Measurements from ENCODE around the gene PDE4D. TPM values are rescaled to one million over a fixed set of nuclear protein-coding genes. Genes with fewer than 3 reads are reported as not detected.

PDE4D gene
- total RNA-seq, 1 experiment from 2014 or later, result 61.2 TPM

GRCh38 chr5:59197911-59198310 lies 695.6 kb downstream of the PDE4D start:
- Histone ChIP-seq H3K9me2 (replicated peaks; ENCODE audit: insufficient read depth, low read length) (no peaks in the 10 kb centered on the region), H3K36me3 (ENCODE audit: insufficient read depth, low read length) (no peaks in the 10 kb centered on the region), H4K20me1 (ENCODE audit: insufficient read depth, low read depth, low read length) (no peaks in the 10 kb centered on the region), H3K9me3 (ENCODE audit: low read length) (no peaks in the 10 kb centered on the region), H3K4me1 (ENCODE audit: low read length) (no peaks in the 10 kb centered on the region), H3K27me3 (ENCODE audit: low read length) (no peaks in the 10 kb centered on the region; the same call in 1 of the 2 replicates), H3K27ac (ENCODE audit: low read length) (no peak overlapping the region), H3K9ac (ENCODE audit: low read length) (no peak overlapping the region), H3K4me3 (ENCODE audit: low read length) (no peak overlapping the region), H2AFZ (ENCODE audit: low read length) (no peak overlapping the region), H3K79me2 (ENCODE audit: low read length) (no peaks in the 10 kb centered on the region), H3K4me2 (ENCODE audit: low read depth, low read length, poor library complexity, severe bottlenecking) (no peak overlapping the region)
- no peak for DNase-seq

- no peak overlapping the region for H2AFZ ChIP-seq (ENCODE audit: low read length)
- no peaks in the 10 kb centered on the region; the same call in 1 of the 2 replicates for H3K27me3 ChIP-seq (ENCODE audit: low read length)
- DNase-seq, result no peak
- no peaks in the 10 kb centered on the region for H3K9me2 ChIP-seq (replicated peaks; ENCODE audit: insufficient read depth, low read length)
- no peak overlapping the region for H3K4me2 ChIP-seq (ENCODE audit: low read depth, low read length, poor library complexity, severe bottlenecking)
- H4K20me1 ChIP-seq (ENCODE audit: insufficient read depth, low read depth, low read length), result no peaks in the 10 kb centered on the region; the same call in 1 of the 2 replicates
- H3K9ac ChIP-seq (ENCODE audit: low read length), result no peak overlapping the region
- no peak overlapping the region for H3K27ac ChIP-seq (ENCODE audit: low read length)
- H3K9me3 ChIP-seq (ENCODE audit: low read length), result no peaks in the 10 kb centered on the region
- H3K79me2 ChIP-seq (ENCODE audit: low read length), result no peaks in the 10 kb centered on the region
- no peak overlapping the region for H3K4me3 ChIP-seq (ENCODE audit: low read length)
- H3K4me1 ChIP-seq (ENCODE audit: low read length), result no peaks in the 10 kb centered on the region
- H3K36me3 ChIP-seq (ENCODE audit: insufficient read depth, low read length), result no peaks in the 10 kb centered on the region
Measured at GRCh38 chr5:59193616-59194319, 699.8 kb downstream of the PDE4D start.

DNA sequence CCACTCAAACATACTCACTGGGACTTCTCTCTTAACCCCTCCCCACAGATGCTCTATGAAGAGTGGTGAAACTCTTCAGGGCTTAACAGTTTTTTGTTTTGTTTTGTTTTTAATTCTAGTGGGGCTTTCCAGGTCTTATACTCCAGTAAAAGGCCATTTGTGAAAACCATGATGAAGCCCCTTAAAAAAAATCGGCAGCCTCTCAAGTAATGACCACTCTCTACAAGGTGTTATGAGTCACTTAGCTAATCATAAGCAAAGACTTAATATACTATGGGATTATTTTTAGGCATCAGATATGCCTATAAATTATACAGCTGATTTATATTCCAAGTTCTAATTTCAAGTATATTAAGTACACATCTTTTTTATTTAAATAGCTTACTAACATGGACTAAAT lies 702.8 kb downstream of the PDE4D start:
- no peaks in the 10 kb centered on the region for H3K9me2 ChIP-seq (replicated peaks; ENCODE audit: insufficient read depth, low read length)
- H3K27ac ChIP-seq (ENCODE audit: low read length), result no peak overlapping the region
- no peaks in the 10 kb centered on the region; the same call in 1 of the 2 replicates for H3K27me3 ChIP-seq (ENCODE audit: low read length)
- H3K36me3 ChIP-seq (ENCODE audit: insufficient read depth, low read length), result no peaks in the 10 kb centered on the region
- no peaks in the 10 kb centered on the region for H3K9me3 ChIP-seq (ENCODE audit: low read length)
- no peaks in the 10 kb centered on the region; the same call in 1 of the 2 replicates for H4K20me1 ChIP-seq (ENCODE audit: insufficient read depth, low read depth, low read length)
- H3K79me2 ChIP-seq (ENCODE audit: low read length), result no peaks in the 10 kb centered on the region
- H2AFZ ChIP-seq (ENCODE audit: low read length), result no peak overlapping the region
- H3K4me3 ChIP-seq (ENCODE audit: low read length), result no peak overlapping the region
- no peak overlapping the region for H3K4me2 ChIP-seq (ENCODE audit: low read depth, low read length, poor library complexity, severe bottlenecking)
- no peaks in the 10 kb centered on the region for H3K4me1 ChIP-seq (ENCODE audit: low read length)
- no peak overlapping the region for H3K9ac ChIP-seq (ENCODE audit: low read length)
- no peak for DNase-seq

GRCh38 chr5:59189472-59190244 lies 703.9 kb downstream of the PDE4D start:
- H3K79me2 ChIP-seq (ENCODE audit: low read length), result no peaks in the 10 kb centered on the region
- H2AFZ ChIP-seq (ENCODE audit: low read length), result no peak overlapping the region
- no peaks in the 10 kb centered on the region for H3K36me3 ChIP-seq (ENCODE audit: insufficient read depth, low read length)
- H3K27ac ChIP-seq (ENCODE audit: low read length), result no peak overlapping the region
- H3K9me3 ChIP-seq (ENCODE audit: low read length), result no peaks in the 10 kb centered on the region
- H3K9ac ChIP-seq (ENCODE audit: low read length), result no peak overlapping the region
- no peaks in the 10 kb centered on the region for H3K4me1 ChIP-seq (ENCODE audit: low read length)
- no peak overlapping the region for H3K4me3 ChIP-seq (ENCODE audit: low read length)
- no peaks in the 10 kb centered on the region for H3K27me3 ChIP-seq (ENCODE audit: low read length)
- H4K20me1 ChIP-seq (ENCODE audit: insufficient read depth, low read depth, low read length), result no peaks in the 10 kb centered on the region; the same call in 1 of the 2 replicates
- no peak for DNase-seq
- H3K4me2 ChIP-seq (ENCODE audit: low read depth, low read length, poor library complexity, severe bottlenecking), result no peak overlapping the region
- no peaks in the 10 kb centered on the region for H3K9me2 ChIP-seq (replicated peaks; ENCODE audit: insufficient read depth, low read length)

DNA sequence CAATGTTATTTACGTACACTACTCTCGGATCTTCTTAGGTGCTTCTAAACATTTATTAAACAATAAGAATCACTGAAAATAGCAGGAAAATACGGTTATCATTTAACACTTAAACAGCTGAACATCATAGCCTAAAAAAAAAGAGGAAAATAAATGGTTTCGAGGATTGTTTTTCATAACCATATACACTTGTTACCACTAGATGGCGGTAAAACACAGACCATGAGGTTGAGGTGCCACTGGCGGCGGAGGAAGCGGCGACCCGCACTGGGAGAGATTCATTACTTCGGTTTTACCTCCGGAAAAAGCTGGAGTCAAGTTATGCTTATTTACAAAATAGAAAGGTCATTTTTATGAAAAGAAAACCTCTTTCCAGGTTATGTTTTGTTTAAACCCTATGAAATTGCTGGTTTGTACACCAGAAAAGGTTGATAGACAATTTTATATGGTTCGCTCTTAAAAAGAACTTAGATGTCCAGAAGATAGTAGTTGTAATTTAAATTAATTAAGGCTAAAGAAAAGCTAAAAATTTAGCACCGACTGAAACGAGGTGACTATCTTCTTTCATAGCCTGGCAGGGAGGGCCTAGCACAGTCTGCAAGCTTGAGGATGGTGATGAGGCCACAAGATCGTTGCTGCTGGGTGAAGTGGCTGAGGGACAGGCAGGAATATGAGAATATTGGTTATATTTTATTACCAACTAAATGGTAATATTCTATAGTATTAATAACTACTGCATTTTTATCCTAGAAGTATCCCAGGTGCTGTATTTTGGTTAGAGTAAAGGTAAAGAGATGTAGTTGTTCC lies 704.9 kb downstream of the PDE4D start:
- Histone ChIP-seq H3K9me2 (replicated peaks; ENCODE audit: insufficient read depth, low read length) (no peaks in the 10 kb centered on the region), H3K4me1 (ENCODE audit: low read length) (no peaks in the 10 kb centered on the region), H3K27me3 (ENCODE audit: low read length) (no peaks in the 10 kb centered on the region), H3K4me3 (ENCODE audit: low read length) (no peak overlapping the region), H3K79me2 (ENCODE audit: low read length) (no peaks in the 10 kb centered on the region), H3K36me3 (ENCODE audit: insufficient read depth, low read length) (no peaks in the 10 kb centered on the region), H3K4me2 (ENCODE audit: low read depth, low read length, poor library complexity, severe bottlenecking) (no peak overlapping the region), H4K20me1 (ENCODE audit: insufficient read depth, low read depth, low read length) (no peaks in the 10 kb centered on the region; the same call in 1 of the 2 replicates), H3K27ac (ENCODE audit: low read length) (no peak overlapping the region), H3K9ac (ENCODE audit: low read length) (no peak overlapping the region), H3K9me3 (ENCODE audit: low read length) (no peaks in the 10 kb centered on the region), H2AFZ (ENCODE audit: low read length) (no peak overlapping the region)
- peak; percentile 86 for DNase-seq

DNA sequence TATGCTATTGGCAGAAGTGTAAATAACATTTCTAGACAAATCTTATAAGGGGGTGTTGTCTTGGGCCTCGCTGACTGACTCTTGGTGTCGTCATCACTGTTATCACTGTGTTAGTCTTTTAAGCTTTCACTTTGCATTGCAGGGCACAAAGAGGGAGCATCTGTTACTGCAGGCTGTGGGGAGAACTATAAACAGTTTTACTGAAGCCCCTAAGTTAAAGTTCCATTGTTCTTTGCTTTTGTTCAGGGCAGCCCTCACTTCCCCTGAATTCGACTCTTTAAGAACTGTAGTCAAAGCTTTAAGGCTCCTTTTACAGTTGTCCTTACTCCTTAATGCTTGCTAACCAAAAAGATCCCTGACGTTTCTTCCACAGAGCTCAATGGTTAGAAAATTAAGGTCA lies 705.7 kb downstream of the PDE4D start:
- no peaks in the 10 kb centered on the region for H3K27me3 ChIP-seq (ENCODE audit: low read length)
- no peaks in the 10 kb centered on the region for H3K4me1 ChIP-seq (ENCODE audit: low read length)
- no peak overlapping the region for H3K4me3 ChIP-seq (ENCODE audit: low read length)
- H3K79me2 ChIP-seq (ENCODE audit: low read length), result no peaks in the 10 kb centered on the region
- no peaks in the 10 kb centered on the region for H3K36me3 ChIP-seq (ENCODE audit: insufficient read depth, low read length)
- no peaks in the 10 kb centered on the region; the same call in 1 of the 2 replicates for H4K20me1 ChIP-seq (ENCODE audit: insufficient read depth, low read depth, low read length)
- no peak overlapping the region for H2AFZ ChIP-seq (ENCODE audit: low read length)
- H3K4me2 ChIP-seq (ENCODE audit: low read depth, low read length, poor library complexity, severe bottlenecking), result no peak overlapping the region
- H3K9me2 ChIP-seq (replicated peaks; ENCODE audit: insufficient read depth, low read length), result no peaks in the 10 kb centered on the region
- H3K9ac ChIP-seq (ENCODE audit: low read length), result no peak overlapping the region
- no peaks in the 10 kb centered on the region for H3K9me3 ChIP-seq (ENCODE audit: low read length)
- DNase-seq, result no peak
- H3K27ac ChIP-seq (ENCODE audit: low read length), result no peak overlapping the region

DNA sequence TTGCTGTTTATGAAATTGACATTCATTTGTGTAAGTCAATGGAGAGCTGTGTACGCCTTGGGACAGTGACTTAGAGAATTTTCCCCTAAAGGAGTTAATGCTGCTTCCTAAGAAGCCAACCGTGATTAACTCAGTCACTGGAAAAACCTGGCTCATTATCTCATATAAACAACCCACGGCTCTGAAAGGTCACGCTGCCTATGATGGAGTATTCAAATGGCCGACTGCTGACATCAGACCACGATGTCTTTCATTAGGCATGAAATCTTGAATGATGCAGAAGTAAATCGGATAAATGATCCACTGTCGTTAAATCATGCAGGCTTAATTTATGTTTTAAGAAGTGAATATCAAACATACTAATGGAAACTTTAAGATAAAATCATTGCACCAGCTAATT lies 706.9 kb downstream of the PDE4D start:
- H4K20me1 ChIP-seq (ENCODE audit: insufficient read depth, low read depth, low read length), result no peaks in the 10 kb centered on the region; the same call in 1 of the 2 replicates
- H3K4me3 ChIP-seq (ENCODE audit: low read length), result no peak overlapping the region
- H3K9me3 ChIP-seq (ENCODE audit: low read length), result no peaks in the 10 kb centered on the region
- no peaks in the 10 kb centered on the region for H3K27me3 ChIP-seq (ENCODE audit: low read length)
- no peak overlapping the region for H3K9ac ChIP-seq (ENCODE audit: low read length)
- no peaks in the 10 kb centered on the region for H3K79me2 ChIP-seq (ENCODE audit: low read length)
- no peak overlapping the region for H2AFZ ChIP-seq (ENCODE audit: low read length)
- no peaks in the 10 kb centered on the region for H3K9me2 ChIP-seq (replicated peaks; ENCODE audit: insufficient read depth, low read length)
- H3K4me1 ChIP-seq (ENCODE audit: low read length), result no peaks in the 10 kb centered on the region
- no peak overlapping the region for H3K27ac ChIP-seq (ENCODE audit: low read length)
- H3K4me2 ChIP-seq (ENCODE audit: low read depth, low read length, poor library complexity, severe bottlenecking), result no peak overlapping the region
- no peaks in the 10 kb centered on the region for H3K36me3 ChIP-seq (ENCODE audit: insufficient read depth, low read length)
- no peak for DNase-seq

Measured in Karpas-422 (cell line).